ENCODE results near the gene WDR45B.

WDR45B gene

GRCh38 chr17:82636626-82637598 is 11.3 kb downstream of the WDR45B start:
- TF ChIP-seq CTCF (IDR thresholded peaks at IDR 0.05; ENCODE audit: low read depth, low read length, missing control alignments): no peak
- H3K27ac ChIP-seq: no peak overlapping the region
- no peaks in the 10 kb centered on the region for H3K27me3 ChIP-seq (replicated peaks)
- DNase-seq: no peak
- in situ Hi-C loops (cut with HindIII; ENCODE audit: low pct_ligation_motif_present, low sequenced_read_pairs): no loop called here
- peaks cover 27% of the 10 kb centered on the region for H3K36me3 ChIP-seq (replicated peaks)
- H3K4me3 ChIP-seq (ENCODE audit: low read depth, low read length): no peak overlapping the region

DNA sequence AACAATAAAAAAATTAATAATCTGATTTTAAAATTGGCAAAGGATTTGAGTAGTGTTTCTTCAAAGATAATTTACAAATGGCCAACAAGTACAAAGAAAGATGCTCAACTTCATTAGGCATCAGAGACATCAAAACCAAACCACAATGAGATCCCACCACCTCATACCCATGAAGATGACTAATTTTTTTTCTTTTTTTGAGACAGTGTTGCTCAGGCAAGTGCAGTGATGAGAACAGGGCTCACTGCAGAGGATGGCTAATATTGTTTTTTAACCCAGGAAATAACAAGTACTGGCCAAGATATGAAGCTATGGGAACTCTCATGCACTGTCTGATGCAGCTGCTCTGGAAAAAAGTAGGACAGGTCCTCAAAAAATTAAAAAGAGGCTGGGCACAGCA is 14.9 kb downstream of the WDR45B start:
- Histone ChIP-seq H3K27ac (no peak overlapping the region), H3K36me3 (replicated peaks) (peaks cover 22% of the 10 kb centered on the region), H3K27me3 (replicated peaks) (no peaks in the 10 kb centered on the region), H3K4me3 (ENCODE audit: low read depth, low read length) (no peak overlapping the region)
- in situ Hi-C loops (cut with HindIII; ENCODE audit: low pct_ligation_motif_present, low sequenced_read_pairs): no loop called here
- TF ChIP-seq CTCF (IDR thresholded peaks at IDR 0.05; ENCODE audit: low read depth, low read length, missing control alignments): no peak
- DNase-seq: no peak

DNA sequence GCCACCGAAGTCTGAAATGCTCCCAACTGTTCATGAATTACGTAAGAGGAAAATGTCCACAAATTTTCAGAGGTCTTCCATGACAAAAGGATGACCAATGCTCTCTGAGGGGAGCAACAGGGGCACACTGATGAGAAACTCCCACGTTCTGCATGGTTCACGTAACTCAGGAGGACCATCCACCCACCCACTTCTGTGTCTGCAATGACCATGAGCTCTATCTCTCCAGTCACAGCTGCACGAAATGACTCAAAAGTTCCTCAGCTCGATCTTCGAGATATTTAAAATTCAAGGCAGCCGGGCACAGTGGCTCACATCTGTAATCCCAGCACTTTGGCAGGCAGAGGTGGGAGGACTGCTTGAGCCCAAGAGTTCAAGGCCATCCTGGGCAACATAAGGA is 15.8 kb downstream of the WDR45B start:
- in situ Hi-C loops (cut with HindIII; ENCODE audit: low pct_ligation_motif_present, low sequenced_read_pairs): no loop called here
- no peak overlapping the region for H3K27ac ChIP-seq
- H3K4me3 ChIP-seq (ENCODE audit: low read depth, low read length): no peak overlapping the region
- no peaks in the 10 kb centered on the region for H3K27me3 ChIP-seq (replicated peaks)
- DNase-seq: no peak
- H3K36me3 ChIP-seq (replicated peaks): peaks cover 31% of the 10 kb centered on the region
- TF ChIP-seq CTCF (IDR thresholded peaks at IDR 0.05; ENCODE audit: low read depth, low read length, missing control alignments): no peak

- in situ Hi-C loops (cut with HindIII; ENCODE audit: low pct_ligation_motif_present, low sequenced_read_pairs): no loop called here
- no peaks in the 10 kb centered on the region for H3K27me3 ChIP-seq (replicated peaks)
- TF ChIP-seq CTCF (IDR thresholded peaks at IDR 0.05; ENCODE audit: low read depth, low read length, missing control alignments): no peak
- H3K27ac ChIP-seq: no peak overlapping the region
- peaks cover 38% of the 10 kb centered on the region for H3K36me3 ChIP-seq (replicated peaks)
- no peak for DNase-seq
- no peak overlapping the region for H3K4me3 ChIP-seq (ENCODE audit: low read depth, low read length)
Measured at GRCh38 chr17:82631544-82631943, 16.7 kb downstream of the WDR45B start.

DNA sequence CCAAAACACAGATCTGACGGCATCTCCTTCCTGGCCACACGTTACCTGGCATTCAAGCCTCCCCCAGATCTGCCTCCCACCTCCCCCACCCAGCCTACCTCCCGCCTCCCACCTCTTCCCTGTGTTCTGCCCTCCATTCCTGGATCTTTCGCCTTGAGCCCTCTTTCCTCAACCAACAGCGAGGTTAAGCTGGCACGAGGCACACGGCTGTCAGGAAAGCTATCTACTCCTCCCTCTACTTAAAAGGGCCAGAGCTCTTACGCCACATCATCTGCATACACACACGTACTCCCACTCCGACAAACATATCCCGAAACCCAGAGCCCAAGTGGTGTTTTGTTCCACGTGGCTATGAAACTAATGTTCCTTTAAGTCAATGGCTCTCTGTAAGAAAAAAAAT is 18.0 kb downstream of the WDR45B start:
- Histone ChIP-seq H3K4me3 (ENCODE audit: low read depth, low read length) (no peak overlapping the region), H3K27ac (no peak overlapping the region), H3K36me3 (replicated peaks) (peaks cover 45% of the 10 kb centered on the region), H3K27me3 (replicated peaks) (no peaks in the 10 kb centered on the region)
- no peak for TF ChIP-seq CTCF (IDR thresholded peaks at IDR 0.05; ENCODE audit: low read depth, low read length, missing control alignments)
- no peak for DNase-seq
- in situ Hi-C loops (cut with HindIII; ENCODE audit: low pct_ligation_motif_present, low sequenced_read_pairs): no loop called here
